Neural cell (in vitro differentiated cells): Measurements from ENCODE around the gene TTPAL. TPM values are rescaled to one million over a fixed set of nuclear protein-coding genes. Genes with fewer than 3 reads are reported as not detected.

ENCODE experiments used
- H2AFZ ChIP-seq: fragments of 200-600, 300-800 bp; sonication (generic), shearing (Covaris generic); 2 replicates; pipeline ENCODE4 v1.6.0; 2014; ENCODE audit warnings: low read depth, mild to moderate bottlenecking, antibody characterized with exemption, low read length, moderate library complexity
- H3F3A ChIP-seq: fragments of 200-600 bp; shearing (Covaris generic); 2 replicates; pipeline ENCODE4 v1.6.1; 2016; ENCODE audit warnings: mild to moderate bottlenecking, moderate library complexity, mixed read lengths, antibody characterized with exemption, low read length; ENCODE audit not compliant: insufficient read depth, poor library complexity, severe bottlenecking
- H3K27ac ChIP-seq: fragments of 200-600, 300-800 bp; sonication (generic), shearing (Covaris generic); 2 replicates; pipeline ENCODE4 v1.5.1; 2014; ENCODE audit warnings: mild to moderate bottlenecking, low read length, moderate library complexity
- H3K27me3 ChIP-seq: fragments of 300-800, 200-600 bp; sonication (generic), shearing (Covaris generic); 2 replicates; pipeline ENCODE4 v1.6.0; 2014; ENCODE audit warnings: mild to moderate bottlenecking, low read depth, low read length, moderate library complexity; ENCODE audit not compliant: insufficient read depth
- H3K36me3 ChIP-seq: fragments of 300-800, 200-600 bp; sonication (generic), shearing (Covaris generic); 2 replicates; pipeline ENCODE4 v1.5.1; 2014; ENCODE audit warnings: mild to moderate bottlenecking, antibody characterized with exemption, low read length, moderate library complexity; ENCODE audit not compliant: insufficient read depth
- H3K4me2 ChIP-seq: fragments of 300-800, 200-600 bp; sonication (generic), shearing (Covaris generic); 2 replicates; pipeline ENCODE4 v1.6.0; 2014; ENCODE audit warnings: mild to moderate bottlenecking, low read length
- H3K4me3 ChIP-seq: fragments of 300-800, 200-600 bp; sonication (generic), shearing (Covaris generic); 2 replicates; pipeline ENCODE4 v1.5.1; 2014; ENCODE audit warnings: mild to moderate bottlenecking, low read length, moderate library complexity
- H3K79me2 ChIP-seq: fragments of 200-600 bp; shearing (Covaris generic); replicated peaks from 2 replicates; pipeline ENCODE4 v1.6.0; 2014; ENCODE audit warnings: mild to moderate bottlenecking, low read length, moderate library complexity; ENCODE audit not compliant: insufficient read depth
- H3K9ac ChIP-seq: fragments of 300-800, 200-600 bp; sonication (generic), shearing (Covaris generic); 2 replicates; pipeline ENCODE4 v1.6.1; 2016; ENCODE audit warnings: mild to moderate bottlenecking, low read length, mixed read lengths
- H3K9me2 ChIP-seq: fragments of 200-600 bp; shearing (Covaris generic); 2 replicates; pipeline ENCODE4 v1.6.1; 2016; ENCODE audit warnings: mild to moderate bottlenecking, low read length, mixed read lengths; ENCODE audit not compliant: insufficient read depth
- H3K9me3 ChIP-seq: fragments of 200-600, 300-800 bp; sonication (generic), shearing (Covaris generic); 2 replicates; pipeline ENCODE4 v1.6.1; 2016; ENCODE audit warnings: mild to moderate bottlenecking, mixed run types, low read length, moderate library complexity, mixed read lengths
- H4K20me1 ChIP-seq: fragments of 200-600 bp; shearing (Covaris generic); 2 replicates; pipeline ENCODE4 v1.6.1; 2016; ENCODE audit warnings: mild to moderate bottlenecking, mixed run types; ENCODE audit not compliant: insufficient read depth
- CTCF ChIP-seq: fragments of 450-650 bp; IDR thresholded peaks from 2 replicates; pipeline ENCODE4 v1.5.1; 2014; ENCODE audit warnings: antibody characterized with exemption, mild to moderate bottlenecking, moderate library complexity; ENCODE audit not compliant: poor library complexity, severe bottlenecking
- EP300 ChIP-seq: fragments of 450-650 bp; conservative IDR thresholded peaks from 2 replicates; pipeline ENCODE4 v1.6.1; 2014; ENCODE audit warnings: antibody characterized with exemption, mild to moderate bottlenecking, moderate library complexity; ENCODE audit not compliant: poor library complexity, severe bottlenecking
- EZH2 ChIP-seq: fragments of 200-600, 300-800 bp; shearing (Covaris generic), sonication (generic); IDR thresholded peaks from 2 replicates; pipeline ENCODE4 v1.6.1; 2014; ENCODE audit warnings: antibody characterized with exemption, low read length, borderline replicate concordance, mild to moderate bottlenecking; ENCODE audit not compliant: insufficient read depth, poor library complexity, severe bottlenecking
- MXI1 ChIP-seq: fragments of 450-650 bp; conservative IDR thresholded peaks from 2 replicates; pipeline ENCODE4 v1.6.1; 2014; ENCODE audit warnings: antibody characterized with exemption, mild to moderate bottlenecking; ENCODE audit not compliant: poor library complexity, severe bottlenecking
- POLR2AphosphoS5 ChIP-seq: IDR thresholded peaks from 2 replicates; pipeline ENCODE4 v1.6.1; 2012
- RAD21 ChIP-seq: fragments of 450-650 bp; conservative IDR thresholded peaks from 2 replicates; pipeline ENCODE4 v1.6.1; 2014; ENCODE audit warnings: antibody characterized with exemption, mild to moderate bottlenecking, moderate library complexity
- REST ChIP-seq: IDR thresholded peaks from 2 replicates; pipeline ENCODE4 v1.6.1; 2012; ENCODE audit warnings: borderline replicate concordance
- SMC3 ChIP-seq: fragments of 450-650 bp; conservative IDR thresholded peaks from 2 replicates; pipeline ENCODE4 v1.6.1; 2014; ENCODE audit warnings: antibody characterized with exemption, mild to moderate bottlenecking, moderate library complexity; ENCODE audit not compliant: poor library complexity
- TAF1 ChIP-seq: IDR thresholded peaks from 2 replicates; pipeline ENCODE4 v1.6.1; 2012; ENCODE audit warnings: low read depth
- polyA plus RNA-seq: library from polyadenylated mRNA; depleted of rRNA; stranded (reverse); fragments of >200 nt; gene quantifications from 2 replicates; pipeline ENCODE4 v1.2.3, GENCODE V29; 2014

The TTPAL gene
- polyA plus RNA-seq, 1 donor from 2014 or later = 11.2 TPM

- Histone ChIP-seq H2AFZ (no peak overlapping the region), H3K4me2 (no peak overlapping the region), H3K79me2 (peaks cover 7% of the 10 kb centered on the region), H3K27me3 (no peaks in the 10 kb centered on the region), H4K20me1 (no peaks in the 10 kb centered on the region), H3K36me3 (no peaks in the 10 kb centered on the region), H3K9ac (no peak overlapping the region), H3F3A (no peaks in the 10 kb centered on the region), H3K9me3 (no peaks in the 10 kb centered on the region), H3K9me2 (no peaks in the 10 kb centered on the region), H3K4me3 (no peak overlapping the region), H3K27ac (no peak overlapping the region)
- TF ChIP-seq RAD21 (no peak), EZH2 (no peak), CTCF (no peak), POLR2AphosphoS5 (no peak), SMC3 (no peak), TAF1 (no peak), REST (no peak), EP300 (no peak), MXI1 (no peak)
Observed at GRCh38 chr20:44509762-44510161, 34.1 kb downstream of the TTPAL start.

- H3K79me2 ChIP-seq = peaks cover 33% of the 10 kb centered on the region
- H3K9me2 ChIP-seq = no peaks in the 10 kb centered on the region
- no peaks in the 10 kb centered on the region for H3F3A ChIP-seq
- no peaks in the 10 kb centered on the region for H3K36me3 ChIP-seq
- no peak overlapping the region for H3K4me2 ChIP-seq
- TF ChIP-seq RAD21 (no peak), EP300 (no peak), SMC3 (no peak), POLR2AphosphoS5 (no peak), EZH2 (no peak), CTCF (no peak), REST (no peak), MXI1 (no peak), TAF1 (no peak)
- H3K4me3 ChIP-seq = no peak overlapping the region
- H3K9ac ChIP-seq = no peak overlapping the region
- H2AFZ ChIP-seq = no peak overlapping the region
- no peaks in the 10 kb centered on the region for H4K20me1 ChIP-seq
- H3K27ac ChIP-seq = no peak overlapping the region
- no peaks in the 10 kb centered on the region for H3K9me3 ChIP-seq
- H3K27me3 ChIP-seq = no peaks in the 10 kb centered on the region
Observed at GRCh38 chr20:44513871-44514270, 38.2 kb downstream of the TTPAL start.
